Natural killer cell treated with Interleukin-12 subunit alpha and Interleukin-12 subunit beta and Interleukin-15 and Interleukin-18, amount 100 ng/mL, for 72 hours (primary cell): Measurements from ENCODE around the gene FIS1. TPM values are rescaled to one million over a fixed set of nuclear protein-coding genes. Genes with fewer than 3 reads are reported as not detected.
"Not testable (repeated sequence)": the region's sequence is repeated elsewhere in the genome, so short reads cannot be mapped to it uniquely, and the experiment has no call there.

Source experiments
- ATAC-seq, 2 donors: fragments of 150-1000 bp; cut with Tn5 transposase in 1 of 2; sonication (Bioruptor Pico), chemical (Tn5 transposase) in 1 of 2; 2 replicates each; pipeline ENCODE4 v1.10.0; 2021
- DNase-seq: peaks from one replicate; pipeline ENCODE4 v3.0.0; 2022; ENCODE audit warnings: low spot score
- H3K27ac Mint-ChIP-seq, 2 donors: 1 replicate in 1 of 2; 2 replicates in 1 of 2; pipeline ENCODE4 v1.8.0; 2022; ENCODE audit warnings: mixed read lengths in 2 of 2, mild to moderate bottlenecking in 1 of 2, moderate library complexity in 1 of 2
- H3K27me3 Mint-ChIP-seq, 2 donors: 1 replicate in 1 of 2; 2 replicates in 1 of 2; pipeline ENCODE4 v1.8.0; 2022; ENCODE audit warnings: mixed read lengths in 2 of 2
- H3K36me3 Mint-ChIP-seq: one replicate; pipeline ENCODE4 v1.8.0; 2022; ENCODE audit warnings: mixed read lengths
- H3K4me1 Mint-ChIP-seq, 2 donors: 1 replicate in 1 of 2; 2 replicates in 1 of 2; pipeline ENCODE4 v1.8.0; 2022; ENCODE audit warnings: low read depth in 2 of 2, mixed read lengths in 2 of 2, mild to moderate bottlenecking in 1 of 2
- H3K4me3 Mint-ChIP-seq: one replicate; pipeline ENCODE4 v1.8.0; 2022; ENCODE audit warnings: mixed read lengths
- H3K9me3 Mint-ChIP-seq: 2 replicates; pipeline ENCODE4 v1.8.0; 2022; ENCODE audit warnings: mixed read lengths
- total RNA-seq, 2 donors: library from RNA; stranded (reverse); gene quantifications; one replicate each; pipeline ENCODE4 v1.2.3, GENCODE V29; 2022

Gene FIS1
- total RNA-seq = 100 to 1,000 TPM in 1 of 2 donors, 10 to 100 TPM in 1; 93.1 to 102 TPM

DNA sequence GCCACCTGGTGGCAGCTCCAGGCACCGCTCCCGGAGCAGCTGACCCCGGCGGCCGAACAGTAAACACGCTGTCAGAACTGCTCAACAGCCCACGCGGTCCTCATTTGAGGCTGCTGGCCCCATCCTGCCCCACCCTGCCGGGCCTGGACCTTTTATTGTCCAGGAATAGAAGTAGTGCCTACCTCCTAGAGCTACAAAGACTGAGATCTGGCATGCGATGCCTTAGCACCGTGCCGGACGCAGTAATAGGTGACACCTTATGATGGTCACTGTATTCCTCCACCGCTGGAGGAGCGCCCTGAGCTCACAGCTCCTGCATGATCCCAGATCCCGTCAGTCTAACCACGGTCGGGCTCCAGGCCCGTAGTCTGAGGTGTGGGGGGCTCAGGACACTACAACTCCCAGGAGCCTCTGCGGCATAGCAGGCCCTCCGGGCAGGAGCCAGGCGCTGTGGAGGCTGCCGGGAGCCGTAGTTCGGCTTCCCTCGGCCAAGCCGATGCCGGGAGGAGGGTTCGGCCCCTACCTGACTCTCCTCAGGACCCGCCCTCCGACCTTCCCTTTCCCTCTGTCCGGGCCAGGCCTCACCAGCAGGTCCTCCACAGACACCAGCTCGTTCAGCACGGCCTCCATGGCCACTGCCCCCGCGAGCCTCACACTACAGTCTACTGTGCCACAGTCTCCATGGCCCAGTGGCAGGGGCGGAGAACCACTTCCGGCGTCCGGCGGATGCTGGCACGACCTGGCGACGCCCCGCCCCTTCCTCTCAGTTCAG lies at the start of gene FIS1:
FIS1 (minus strand) TSS at position 707 of the 772 bp plus-strand sequence; CDS start at position 630, 77 bp downstream.
- DNase-seq = peak; percentile 96
- no peaks in the 10 kb centered on the region for H3K9me3 Mint-ChIP-seq
- H3K27ac Mint-ChIP-seq = peak within 1 kb of the TSS; percentile 91 to 92
- H3K4me3 Mint-ChIP-seq = peak within 1 kb of the TSS; percentile 98
- no peaks in the 10 kb centered on the region for H3K27me3 Mint-ChIP-seq
- ATAC-seq = peak; percentile 98
- peaks cover 20 to 26% of the 10 kb centered on the region in 2 donors for H3K4me1 Mint-ChIP-seq
- H3K36me3 Mint-ChIP-seq = peaks cover 5% of the 10 kb centered on the region

- DNase-seq = no peak
- no peak overlapping the region for H3K4me3 Mint-ChIP-seq
- peaks cover 13 to 15% of the 10 kb centered on the region in 2 donors for H3K4me1 Mint-ChIP-seq
- H3K9me3 Mint-ChIP-seq = no peaks in the 10 kb centered on the region
- ATAC-seq = no peak
- H3K27ac Mint-ChIP-seq = no peak overlapping the region
- peaks cover 21 to 23% of the 10 kb centered on the region in 2 donors for H3K27me3 Mint-ChIP-seq
- H3K36me3 Mint-ChIP-seq = no peaks in the 10 kb centered on the region
Measured at GRCh38 chr7:101294039-101294831, 49.4 kb upstream of the FIS1 start.

GRCh38 chr7:101293069-101294021 lies 48.5 kb upstream of the FIS1 start:
- not testable (repeated sequence) for ATAC-seq, H3K36me3 Mint-ChIP-seq, H3K27ac Mint-ChIP-seq, H3K9me3 Mint-ChIP-seq, H3K4me3 Mint-ChIP-seq, DNase-seq
- peaks cover 13 to 15% of the 10 kb centered on the region in 2 donors for H3K4me1 Mint-ChIP-seq
- H3K27me3 Mint-ChIP-seq = peaks cover 21 to 23% of the 10 kb centered on the region in 2 donors

DNA sequence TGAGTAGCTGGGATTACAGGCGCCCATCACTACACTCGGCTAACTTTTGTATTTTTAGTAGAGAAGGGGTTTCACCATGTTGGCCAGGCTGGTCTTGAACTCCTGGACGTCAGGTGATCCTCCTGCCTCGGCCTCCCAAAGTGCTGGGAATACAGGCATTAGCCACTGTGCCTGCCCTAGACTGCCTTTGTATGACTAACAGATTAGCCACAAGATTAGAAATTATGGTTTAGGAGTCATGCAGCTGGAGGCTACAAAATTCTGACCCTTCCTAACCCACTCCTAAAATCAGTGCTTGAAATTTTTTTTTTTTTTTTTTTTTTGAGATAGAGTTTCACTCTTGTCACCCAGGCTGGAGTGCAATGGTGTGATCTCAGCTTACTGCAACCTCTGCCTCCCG lies 47.7 kb upstream of the FIS1 start:
- not testable (repeated sequence) for H3K36me3 Mint-ChIP-seq, DNase-seq, H3K27ac Mint-ChIP-seq, ATAC-seq, H3K9me3 Mint-ChIP-seq, H3K4me3 Mint-ChIP-seq
- H3K27me3 Mint-ChIP-seq = peaks cover 15 to 20% of the 10 kb centered on the region in 2 donors
- H3K4me1 Mint-ChIP-seq = peaks cover 13 to 15% of the 10 kb centered on the region in 2 donors

- H3K27ac Mint-ChIP-seq, DNase-seq, H3K9me3 Mint-ChIP-seq, H3K36me3 Mint-ChIP-seq: not testable (repeated sequence)
- peaks cover 9 to 16% of the 10 kb centered on the region in 2 donors for H3K27me3 Mint-ChIP-seq
- peak overlapping the region; percentile 44 for H3K4me3 Mint-ChIP-seq
- peak; percentile 55 to 70 for ATAC-seq
- H3K4me1 Mint-ChIP-seq = peaks cover 22 to 24% of the 10 kb centered on the region in 2 donors
Measured at GRCh38 chr7:101290186-101291037, 45.5 kb upstream of the FIS1 start.

DNA sequence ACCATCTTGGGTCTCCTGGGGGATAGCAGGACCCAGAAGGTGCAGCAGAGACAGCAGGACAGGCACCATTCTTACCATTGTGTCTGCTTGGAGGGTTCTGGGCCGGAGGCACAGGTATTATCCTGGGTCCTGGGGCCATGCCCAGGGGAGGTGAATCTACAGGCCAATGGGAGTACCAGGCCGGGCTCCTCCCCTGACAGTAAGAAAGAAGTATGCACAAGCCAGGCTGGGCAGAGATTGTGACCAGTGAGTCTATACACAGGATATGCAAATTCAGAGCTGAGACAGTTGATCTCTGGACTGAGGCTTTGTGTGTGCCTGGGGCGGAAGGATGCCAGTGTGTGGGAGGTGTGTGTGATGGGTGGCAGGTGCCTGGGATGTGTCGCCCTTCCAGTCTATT lies 44.8 kb upstream of the FIS1 start:
- Mint-ChIP-seq H3K4me3 (peak overlapping the region; percentile 44), H3K4me1 (peaks cover 22 to 24% of the 10 kb centered on the region in 2 donors), H3K27me3 (peaks cover 9 to 16% of the 10 kb centered on the region in 2 donors), H3K27ac (peak overlapping the region; percentile 32 to 35)
- H3K36me3 Mint-ChIP-seq, DNase-seq, H3K9me3 Mint-ChIP-seq: not testable (repeated sequence)
- ATAC-seq = peak; percentile 83 to 87

DNA sequence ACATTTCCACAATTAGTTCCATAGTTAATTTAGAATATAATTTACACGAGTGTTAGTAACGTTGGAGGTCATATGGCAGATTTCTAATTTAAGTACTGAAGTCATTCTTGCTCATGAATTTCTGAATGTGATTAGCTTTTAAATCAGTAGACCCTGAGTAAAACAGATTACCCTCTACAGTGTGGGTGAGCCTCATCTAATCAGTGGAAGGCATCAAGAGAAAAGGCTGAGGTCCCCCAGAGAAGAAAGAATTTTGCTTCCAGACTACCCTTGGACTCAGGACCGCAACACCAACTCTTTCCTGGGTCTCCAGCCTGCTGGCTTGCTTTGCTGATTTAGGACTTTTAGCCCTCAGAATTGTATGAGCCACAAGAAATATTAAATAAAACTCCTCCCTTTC lies 43.6 kb upstream of the FIS1 start:
- ATAC-seq (no peak), DNase-seq (no peak)
- Mint-ChIP-seq H3K4me1 (peaks cover 22 to 24% of the 10 kb centered on the region in 2 donors), H3K4me3 (no peak overlapping the region), H3K27ac (no peak overlapping the region), H3K27me3 (peaks cover 9 to 10% of the 10 kb centered on the region in 2 donors), H3K9me3 (no peaks in the 10 kb centered on the region), H3K36me3 (no peaks in the 10 kb centered on the region)

DNA sequence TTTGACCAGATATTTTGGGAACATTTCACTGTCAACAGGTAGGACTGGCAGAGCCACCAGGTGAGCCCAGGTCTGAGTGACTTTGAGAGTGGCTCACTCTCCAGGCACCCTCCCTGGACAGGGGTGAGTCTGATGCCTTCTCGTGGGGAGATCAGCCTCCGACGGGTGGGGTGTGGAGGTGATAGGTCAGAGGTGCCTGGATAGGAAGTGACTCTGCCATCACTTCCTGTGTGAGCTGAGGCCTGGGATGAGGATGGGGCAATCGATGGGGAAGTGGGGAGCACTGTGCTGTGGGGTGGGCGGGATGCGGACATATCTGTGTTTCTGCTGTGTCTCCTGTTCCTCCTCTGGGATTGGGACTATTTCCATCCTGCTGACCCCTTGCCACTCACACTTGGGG lies 42.2 kb upstream of the FIS1 start:
- DNase-seq (no peak), ATAC-seq (peak in 1 of 2 donors; percentile 21)
- Mint-ChIP-seq H3K9me3 (no peaks in the 10 kb centered on the region), H3K27me3 (peaks cover 6 to 9% of the 10 kb centered on the region in 2 donors), H3K27ac (no peak overlapping the region), H3K36me3 (no peaks in the 10 kb centered on the region), H3K4me3 (no peak overlapping the region), H3K4me1 (peaks cover 30 to 32% of the 10 kb centered on the region in 2 donors)

GRCh38 chr7:101285880-101286279 lies 41.0 kb upstream of the FIS1 start:
- H3K27ac Mint-ChIP-seq, H3K9me3 Mint-ChIP-seq, H3K4me3 Mint-ChIP-seq, ATAC-seq, H3K36me3 Mint-ChIP-seq, H3K27me3 Mint-ChIP-seq, DNase-seq: not testable (repeated sequence)
- peaks cover 30 to 32% of the 10 kb centered on the region in 2 donors for H3K4me1 Mint-ChIP-seq

- DNase-seq (no peak), ATAC-seq (no peak)
- no peak overlapping the region for H3K27ac Mint-ChIP-seq
- H3K4me3 Mint-ChIP-seq = no peak overlapping the region
- H3K4me1 Mint-ChIP-seq = peaks cover 25 to 26% of the 10 kb centered on the region in 2 donors
- H3K9me3 Mint-ChIP-seq = no peaks in the 10 kb centered on the region
- H3K27me3 Mint-ChIP-seq = peaks cover 0 to 2% of the 10 kb centered on the region in 2 donors
- no peaks in the 10 kb centered on the region for H3K36me3 Mint-ChIP-seq
Measured at GRCh38 chr7:101285171-101285570, 40.3 kb upstream of the FIS1 start.

- not testable (repeated sequence) for H3K9me3 Mint-ChIP-seq, H3K27ac Mint-ChIP-seq, H3K4me3 Mint-ChIP-seq, DNase-seq, H3K27me3 Mint-ChIP-seq, H3K36me3 Mint-ChIP-seq, ATAC-seq, H3K4me1 Mint-ChIP-seq
Measured at GRCh38 chr7:101280912-101281311, 36.0 kb upstream of the FIS1 start.

- H3K27ac Mint-ChIP-seq = no peak overlapping the region
- ATAC-seq (no peak), DNase-seq (no peak)
- H3K36me3 Mint-ChIP-seq = no peaks in the 10 kb centered on the region
- H3K4me3 Mint-ChIP-seq = no peak overlapping the region
- peaks cover 8% of the 10 kb centered on the region in 2 donors for H3K4me1 Mint-ChIP-seq
- peaks cover under 1 to 4% of the 10 kb centered on the region in 2 donors for H3K27me3 Mint-ChIP-seq
- H3K9me3 Mint-ChIP-seq = no peaks in the 10 kb centered on the region
Measured at GRCh38 chr7:101278461-101279292, 33.8 kb upstream of the FIS1 start.
